ENCODE measurements around the gene C1QTNF8.

C1QTNF8 gene

DNA sequence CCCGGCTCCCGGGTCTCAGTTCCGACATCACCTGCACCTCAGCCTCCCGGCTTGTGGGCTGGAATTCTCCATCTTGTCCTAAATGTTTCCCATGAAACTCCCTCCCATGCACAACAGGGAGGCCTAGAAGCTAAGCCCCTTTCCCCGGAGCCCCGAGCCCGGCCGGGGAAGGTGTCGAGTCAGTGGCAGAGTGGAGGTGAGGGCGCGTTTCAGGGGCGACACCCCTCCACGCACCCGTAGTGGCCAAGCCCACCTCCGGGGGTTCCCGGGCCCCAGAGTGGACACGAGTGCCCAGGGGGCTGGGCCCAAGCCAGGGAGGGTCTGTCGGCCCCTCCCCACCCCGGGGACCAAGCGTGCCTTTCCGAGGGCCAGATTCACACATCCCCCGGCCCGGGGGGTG, 25.0 kb upstream of the C1QTNF8 start:
- H3K27ac ChIP-seq = no peak overlapping the region
- TF ChIP-seq, protein P1, sequence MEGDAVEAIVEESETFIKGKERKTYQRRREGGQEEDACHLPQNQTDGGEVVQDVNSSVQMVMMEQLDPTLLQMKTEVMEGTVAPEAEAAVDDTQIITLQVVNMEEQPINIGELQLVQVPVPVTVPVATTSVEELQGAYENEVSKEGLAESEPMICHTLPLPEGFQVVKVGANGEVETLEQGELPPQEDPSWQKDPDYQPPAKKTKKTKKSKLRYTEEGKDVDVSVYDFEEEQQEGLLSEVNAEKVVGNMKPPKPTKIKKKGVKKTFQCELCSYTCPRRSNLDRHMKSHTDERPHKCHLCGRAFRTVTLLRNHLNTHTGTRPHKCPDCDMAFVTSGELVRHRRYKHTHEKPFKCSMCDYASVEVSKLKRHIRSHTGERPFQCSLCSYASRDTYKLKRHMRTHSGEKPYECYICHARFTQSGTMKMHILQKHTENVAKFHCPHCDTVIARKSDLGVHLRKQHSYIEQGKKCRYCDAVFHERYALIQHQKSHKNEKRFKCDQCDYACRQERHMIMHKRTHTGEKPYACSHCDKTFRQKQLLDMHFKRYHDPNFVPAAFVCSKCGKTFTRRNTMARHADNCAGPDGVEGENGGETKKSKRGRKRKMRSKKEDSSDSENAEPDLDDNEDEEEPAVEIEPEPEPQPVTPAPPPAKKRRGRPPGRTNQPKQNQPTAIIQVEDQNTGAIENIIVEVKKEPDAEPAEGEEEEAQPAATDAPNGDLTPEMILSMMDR (conservative IDR thresholded peaks at IDR 0.05) = no peak

- TF ChIP-seq, protein P1 (conservative IDR thresholded peaks at IDR 0.05) = no peak
- H3K27ac ChIP-seq = no peak overlapping the region
These were observed 24.5 kb upstream of the C1QTNF8 start for GRCh38 chr16:1120577-1120941.

DNA sequence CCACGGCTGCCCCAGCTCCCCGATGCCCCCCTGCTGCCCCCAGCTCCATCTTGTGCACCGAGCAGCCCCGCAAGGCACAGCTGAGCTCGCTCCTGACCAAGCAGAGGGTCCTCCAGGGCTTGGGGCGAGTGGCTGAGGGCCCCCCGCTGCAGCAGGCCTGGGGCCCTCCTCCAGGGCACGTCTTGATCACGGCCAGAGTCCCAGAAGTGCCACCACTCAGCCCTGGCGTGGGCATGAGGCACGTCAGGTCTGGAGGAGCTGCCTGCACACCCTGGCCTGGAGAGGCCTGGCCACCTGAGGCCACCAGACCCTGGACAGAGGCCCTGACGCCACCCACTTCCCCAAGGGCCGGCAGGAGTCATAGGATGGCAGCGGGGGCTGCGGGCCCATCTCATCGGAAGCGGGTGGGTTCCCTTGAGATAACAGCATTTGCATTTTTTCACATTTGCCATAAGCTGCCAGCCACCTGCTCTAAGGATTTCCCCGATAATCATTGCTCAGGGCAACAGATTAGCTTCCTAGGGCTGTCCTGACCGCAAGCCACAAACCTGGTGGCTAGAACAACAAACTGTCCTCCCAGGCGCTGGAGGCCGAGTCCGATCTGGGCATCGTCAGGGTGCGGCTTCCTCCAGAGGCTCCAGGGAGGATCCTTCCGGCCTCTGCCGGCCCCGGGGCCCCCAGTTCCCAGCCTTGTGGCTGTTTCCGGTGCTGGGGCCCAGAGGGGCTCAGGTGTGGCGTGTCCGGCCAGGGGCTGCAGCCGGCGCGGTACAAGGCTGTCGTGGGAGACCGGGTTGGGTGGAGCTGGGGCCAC, 23.9 kb upstream of the C1QTNF8 start:
- H3K27ac ChIP-seq = no peak overlapping the region
- TF ChIP-seq, protein P1 (conservative IDR thresholded peaks at IDR 0.05) = no peak

DNA sequence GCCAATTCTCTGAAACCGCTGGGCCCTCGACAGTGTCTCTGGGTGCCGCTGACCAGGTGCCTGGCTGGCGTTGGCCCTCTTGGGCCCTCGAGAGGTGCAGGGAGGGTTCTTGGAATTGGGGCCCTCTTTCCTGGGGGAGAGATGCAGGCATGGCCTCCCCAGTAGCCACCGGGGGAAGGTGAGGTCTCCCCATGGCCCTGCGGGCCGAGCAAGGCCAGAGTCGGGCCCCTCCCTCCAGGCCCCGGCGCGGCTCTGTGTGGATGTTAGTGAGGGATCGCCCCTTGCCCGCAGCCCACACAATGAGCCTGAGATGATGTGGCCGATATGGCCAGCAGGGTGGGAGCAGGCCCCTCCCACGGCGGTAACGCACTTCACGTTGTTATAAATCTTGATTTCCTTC, 23.1 kb upstream of the C1QTNF8 start:
- no peak overlapping the region for H3K27ac ChIP-seq
- TF ChIP-seq, protein P1 (conservative IDR thresholded peaks at IDR 0.05) = no peak

GRCh38 chr16:1117926-1118325, 21.9 kb upstream of the C1QTNF8 start:
- H3K27ac ChIP-seq = no peak overlapping the region
- TF ChIP-seq, protein P1 (conservative IDR thresholded peaks at IDR 0.05) = no peak

DNA sequence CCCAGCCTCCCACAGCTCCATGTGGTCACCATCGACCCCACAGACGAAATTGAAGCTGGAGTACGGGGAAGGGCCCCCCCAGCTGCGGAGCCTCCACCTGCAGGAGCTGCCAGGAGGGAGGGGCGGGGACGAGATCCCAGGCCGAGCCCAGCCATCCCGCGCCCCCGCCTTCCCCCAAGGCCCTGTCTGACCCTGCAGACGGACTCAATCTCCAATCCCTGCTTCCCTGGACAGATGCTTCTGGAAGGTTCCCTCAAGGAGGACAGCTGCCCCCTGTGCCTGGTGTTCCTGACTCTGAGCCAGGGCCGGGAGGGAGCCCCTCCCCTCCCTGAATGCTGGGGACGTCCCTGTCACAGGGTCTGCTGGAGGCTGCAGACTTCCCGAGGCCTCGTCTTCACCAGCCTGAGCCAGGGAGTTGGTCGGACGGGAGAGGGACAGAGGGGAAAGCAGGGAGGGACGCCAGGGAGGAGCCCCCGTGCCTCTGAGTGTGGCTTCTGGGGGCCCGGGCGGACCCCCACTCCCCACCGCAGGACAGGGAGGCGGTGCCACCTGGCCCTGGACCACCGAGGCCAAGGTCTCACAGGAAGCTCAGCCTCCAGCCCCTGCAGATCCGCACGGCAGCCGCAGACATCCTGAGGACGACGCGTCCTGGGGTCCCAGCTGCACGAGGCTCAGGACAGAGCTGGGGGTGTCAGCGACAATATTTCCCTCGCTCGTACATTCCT, 21.3 kb upstream of the C1QTNF8 start:
- TF ChIP-seq, protein P1 (conservative IDR thresholded peaks at IDR 0.05) = no peak

GRCh38 chr16:1116693-1117077, 20.6 kb upstream of the C1QTNF8 start:
- TF ChIP-seq, protein P1 (conservative IDR thresholded peaks at IDR 0.05) = no peak
- no peak overlapping the region for H3K27ac ChIP-seq

More for the DNA sequence above, 21.3 kb upstream of the C1QTNF8 start:
- H3K27ac ChIP-seq = no peak overlapping the region

All from VCaP (cell line).